Epithelial cell of esophagus (primary cell): ENCODE results near the gene RNFT1.

ENCODE experiments used
- DNase-seq: peaks from one replicate; pipeline ENCODE4 v3.0.0; 2010; ENCODE audit warnings: low read depth
- H3K4me3 ChIP-seq: 2 replicates; pipeline ENCODE4 v1.5.1; 2011; ENCODE audit warnings: mild to moderate bottlenecking, low read length, control low read depth
- CTCF ChIP-seq: IDR thresholded peaks from 2 replicates; pipeline ENCODE4 v1.5.1; 2011; ENCODE audit warnings: low read depth, mild to moderate bottlenecking, low read length, control low read depth, inconsistent platforms; ENCODE audit not compliant: insufficient read depth; ENCODE audit errors: missing control alignments

Gene RNFT1

GRCh38 chr17:59916446-59916845 lies 48.1 kb downstream of the RNFT1 start:
- no peak overlapping the region for H3K4me3 ChIP-seq
- no peak for DNase-seq
- TF ChIP-seq CTCF, result no peak

GRCh38 chr17:59914274-59914854 lies 50.2 kb downstream of the RNFT1 start:
- DNase-seq, result peak; percentile 50
- TF ChIP-seq CTCF, result peak; percentile 52
- no peak overlapping the region for H3K4me3 ChIP-seq

- no peak for DNase-seq
- no peak for TF ChIP-seq CTCF
- no peak overlapping the region for H3K4me3 ChIP-seq
Observed at GRCh38 chr17:59907467-59907866, 57.1 kb downstream of the RNFT1 start.

- DNase-seq, result no peak
- TF ChIP-seq CTCF, result no peak
- no peak overlapping the region for H3K4me3 ChIP-seq
Observed at GRCh38 chr17:59903455-59903854, 61.1 kb downstream of the RNFT1 start.
